GM12864 (cell line): ENCODE results near the gene TMEM121B.

Experiments
- DNase-seq: peaks from one replicate; pipeline ENCODE4 v3.0.0-alpha.2; 2011; ENCODE audit warnings: low read depth
- H3K4me3 ChIP-seq: 2 replicates; pipeline ENCODE4 v1.5.1; 2011; ENCODE audit warnings: mild to moderate bottlenecking, low read depth, low read length, control low read depth
- TF ChIP-seq, protein P1 (sequence below): IDR thresholded peaks from 2 replicates; pipeline ENCODE4 v1.5.1; 2011; ENCODE audit warnings: low read depth, mild to moderate bottlenecking, moderate library complexity, low read length, control low read depth, inconsistent platforms; ENCODE audit errors: missing control alignments

TMEM121B gene

DNA sequence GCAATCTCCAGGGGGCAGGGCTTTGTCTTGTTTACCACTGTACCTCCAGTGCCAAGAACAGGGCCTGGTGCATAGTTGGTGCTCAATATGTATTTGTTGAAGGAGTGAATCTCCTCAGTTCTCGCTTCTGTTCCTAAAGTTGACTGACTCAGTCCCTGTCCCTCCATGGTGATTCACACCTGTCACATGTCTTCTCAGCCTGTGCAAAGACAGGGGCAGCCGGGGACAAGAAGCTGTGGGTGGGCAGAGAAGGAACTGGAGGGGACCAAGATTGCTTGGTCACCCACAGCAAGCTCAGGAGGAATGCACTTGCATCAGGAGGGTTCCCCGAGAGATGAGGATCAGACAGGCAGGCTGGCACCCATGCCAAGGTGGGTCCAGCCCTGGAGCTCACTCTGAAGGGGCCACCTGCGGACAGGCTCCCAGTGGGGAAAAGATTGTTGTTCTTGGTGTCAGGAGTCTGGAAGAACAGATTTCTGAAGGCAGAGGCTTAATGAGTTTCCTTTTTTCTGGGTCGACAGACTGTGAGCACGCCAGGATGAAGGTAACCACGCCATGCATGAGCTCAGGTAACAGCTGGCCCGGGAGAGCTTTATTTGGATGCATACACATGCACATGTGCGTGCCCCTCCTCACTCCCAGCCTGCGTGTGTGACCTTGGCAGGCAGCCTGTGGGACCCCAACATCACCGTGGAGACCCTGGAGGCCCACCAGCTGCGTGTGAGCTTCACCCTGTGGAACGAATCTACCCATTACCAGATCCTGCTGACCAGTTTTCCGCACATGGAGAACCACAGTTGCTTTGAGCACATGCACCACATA, 19.5 kb downstream of the TMEM121B start:
- H3K4me3 ChIP-seq, result no peak overlapping the region
- TF ChIP-seq, protein P1, sequence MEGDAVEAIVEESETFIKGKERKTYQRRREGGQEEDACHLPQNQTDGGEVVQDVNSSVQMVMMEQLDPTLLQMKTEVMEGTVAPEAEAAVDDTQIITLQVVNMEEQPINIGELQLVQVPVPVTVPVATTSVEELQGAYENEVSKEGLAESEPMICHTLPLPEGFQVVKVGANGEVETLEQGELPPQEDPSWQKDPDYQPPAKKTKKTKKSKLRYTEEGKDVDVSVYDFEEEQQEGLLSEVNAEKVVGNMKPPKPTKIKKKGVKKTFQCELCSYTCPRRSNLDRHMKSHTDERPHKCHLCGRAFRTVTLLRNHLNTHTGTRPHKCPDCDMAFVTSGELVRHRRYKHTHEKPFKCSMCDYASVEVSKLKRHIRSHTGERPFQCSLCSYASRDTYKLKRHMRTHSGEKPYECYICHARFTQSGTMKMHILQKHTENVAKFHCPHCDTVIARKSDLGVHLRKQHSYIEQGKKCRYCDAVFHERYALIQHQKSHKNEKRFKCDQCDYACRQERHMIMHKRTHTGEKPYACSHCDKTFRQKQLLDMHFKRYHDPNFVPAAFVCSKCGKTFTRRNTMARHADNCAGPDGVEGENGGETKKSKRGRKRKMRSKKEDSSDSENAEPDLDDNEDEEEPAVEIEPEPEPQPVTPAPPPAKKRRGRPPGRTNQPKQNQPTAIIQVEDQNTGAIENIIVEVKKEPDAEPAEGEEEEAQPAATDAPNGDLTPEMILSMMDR, result no peak
- no peak for DNase-seq

DNA sequence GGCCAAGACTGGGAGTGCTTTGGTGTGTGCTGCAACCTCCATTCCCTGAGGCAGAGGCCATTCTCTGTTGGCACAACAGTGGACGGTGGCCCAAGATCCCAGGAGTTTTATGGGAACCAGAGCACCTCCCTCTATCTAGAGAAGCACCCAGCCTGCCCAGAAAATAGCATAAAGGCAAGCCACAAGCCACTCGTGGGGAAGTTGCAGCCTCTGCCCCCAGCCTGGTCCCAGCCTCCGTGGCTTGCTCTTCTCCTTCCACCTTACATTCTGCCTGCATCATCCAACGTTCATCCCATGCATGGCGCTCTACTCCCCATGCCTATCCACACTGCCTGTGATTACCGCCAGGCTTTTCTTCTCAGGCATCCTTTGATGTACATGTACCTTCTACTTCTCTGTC, 20.5 kb downstream of the TMEM121B start:
- DNase-seq, result no peak
- TF ChIP-seq, protein P1, result no peak
- no peak overlapping the region for H3K4me3 ChIP-seq

DNA sequence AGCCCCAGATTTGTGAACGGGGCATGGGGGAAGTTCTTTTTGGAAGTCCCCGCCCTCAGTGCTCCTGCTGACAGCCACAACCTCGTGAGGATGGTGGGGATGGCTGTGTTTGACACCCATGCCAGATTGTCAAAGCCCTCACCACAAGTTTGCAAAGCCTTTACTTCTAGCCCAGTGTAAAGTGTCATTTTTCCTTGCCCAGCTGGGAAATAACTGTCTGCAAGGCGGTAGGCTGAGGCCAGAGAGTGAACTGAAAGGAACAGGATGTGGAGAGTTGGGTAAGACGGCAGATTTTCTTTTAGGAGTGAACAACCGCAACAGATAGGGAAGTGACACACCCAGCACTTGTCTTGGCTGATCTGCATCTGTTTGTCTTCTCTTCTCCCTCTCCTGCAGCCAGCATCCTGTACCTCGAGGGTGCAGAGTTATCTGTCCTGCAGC, 22.8 kb downstream of the TMEM121B start:
- DNase-seq, result no peak
- no peak overlapping the region for H3K4me3 ChIP-seq
- TF ChIP-seq, protein P1, result no peak

DNA sequence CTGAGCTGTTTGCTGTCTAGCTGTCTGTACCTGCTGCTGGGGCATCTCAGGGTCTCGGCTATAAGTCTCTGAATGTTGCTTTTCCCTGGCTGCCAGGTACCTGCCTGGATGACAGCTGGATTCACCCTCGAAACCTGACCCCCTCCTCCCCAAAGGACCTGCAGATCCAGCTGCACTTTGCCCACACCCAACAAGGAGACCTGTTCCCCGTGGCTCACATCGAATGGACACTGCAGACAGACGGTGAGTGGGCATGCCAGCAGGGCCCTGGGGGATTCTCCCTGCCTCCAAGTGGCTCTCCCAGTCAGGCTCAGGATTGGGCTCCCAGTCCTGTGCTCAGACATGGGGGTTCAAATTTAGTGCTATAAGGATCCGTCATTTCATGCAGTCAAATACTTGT, 23.5 kb downstream of the TMEM121B start:
- TF ChIP-seq, protein P1, result no peak
- no peak overlapping the region for H3K4me3 ChIP-seq
- no peak for DNase-seq

DNA sequence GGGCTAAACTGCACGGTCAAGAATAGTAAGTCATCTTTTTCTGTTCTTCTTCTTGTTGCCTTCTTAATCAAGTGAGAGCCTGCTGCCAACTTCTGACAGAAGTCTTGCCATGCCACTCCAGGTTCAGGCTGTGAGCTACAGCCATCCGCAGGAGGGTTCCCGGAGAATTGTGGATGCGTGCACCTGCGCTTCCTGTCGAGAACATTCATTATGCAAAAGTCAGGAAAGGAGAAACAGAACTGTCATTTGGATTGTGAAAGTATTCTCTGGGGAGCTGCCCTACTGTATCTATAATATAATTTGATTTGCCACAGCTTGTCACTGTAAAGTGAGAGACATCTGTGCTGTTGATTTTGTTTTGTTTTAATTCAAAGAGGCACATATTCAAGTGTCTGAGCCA, 24.1 kb downstream of the TMEM121B start:
- TF ChIP-seq, protein P1, result no peak

DNA sequence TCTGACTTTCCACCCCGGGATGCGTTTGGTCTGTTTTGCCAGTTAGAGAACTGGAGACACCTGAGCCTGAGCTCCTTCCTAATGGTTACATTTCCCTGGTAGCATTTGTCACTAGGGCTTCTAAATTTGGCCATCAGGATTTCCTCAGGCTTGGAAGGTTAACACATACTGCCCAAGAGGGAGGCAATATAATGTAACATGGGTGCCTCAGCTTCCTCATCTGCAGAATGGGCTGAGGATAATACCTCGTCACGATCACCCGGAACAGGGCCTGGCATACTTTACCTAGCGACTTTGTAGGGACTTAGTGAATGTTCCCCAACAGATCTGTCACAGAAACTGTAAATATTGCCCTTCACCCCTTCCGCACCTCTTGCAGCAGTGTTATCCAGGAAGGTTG, 25.1 kb downstream of the TMEM121B start:
- TF ChIP-seq, protein P1, result no peak

More for the DNA sequence above, 24.1 kb downstream of the TMEM121B start:
- DNase-seq, result no peak
- no peak overlapping the region for H3K4me3 ChIP-seq

DNA sequence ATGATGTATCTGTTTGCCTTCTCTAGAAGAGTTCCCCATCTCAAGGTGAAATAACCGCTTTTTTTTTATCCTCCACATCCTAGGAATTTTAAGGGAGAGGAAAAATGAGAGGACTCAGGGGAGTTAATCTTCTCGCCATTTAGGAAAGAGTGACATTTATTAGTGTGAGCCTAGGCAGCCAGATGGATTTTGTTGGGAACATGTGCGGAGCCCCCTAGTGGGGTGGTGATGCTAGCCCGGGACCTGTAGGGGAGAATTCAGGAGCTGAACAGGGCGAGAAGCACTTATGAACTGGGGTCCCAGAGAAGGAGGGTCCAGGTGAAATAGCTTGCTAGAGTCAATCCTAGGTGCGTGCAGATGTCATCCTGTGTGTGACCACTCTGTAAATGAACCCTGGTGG, 25.6 kb downstream of the TMEM121B start:
- TF ChIP-seq, protein P1, result no peak
- DNase-seq, result no peak

More for the DNA sequence above, 25.1 kb downstream of the TMEM121B start:
- no peak for DNase-seq
- no peak overlapping the region for H3K4me3 ChIP-seq

More for the DNA sequence above, 25.6 kb downstream of the TMEM121B start:
- H3K4me3 ChIP-seq, result no peak overlapping the region
